DOHH2 (cell line): ENCODE data around the gene RAB11B.

Experiments used
- CTCF ChIP-seq: fragments of 200-600 bp; sonication (generic); IDR thresholded peaks from one replicate; pipeline ENCODE4 v1.5.1; 2014; ENCODE audit warnings: antibody characterized with exemption, mild to moderate bottlenecking, low read depth, low read length; ENCODE audit not compliant: poor library complexity, severe bottlenecking
- EZH2phosphoT487 ChIP-seq: fragments of 200-600 bp; sonication (generic); IDR thresholded peaks from 2 replicates; pipeline ENCODE4 v1.6.1; 2017; ENCODE audit warnings: borderline replicate concordance, mild to moderate bottlenecking, antibody characterized with exemption, low read length, moderate library complexity, mixed read lengths

DNA sequence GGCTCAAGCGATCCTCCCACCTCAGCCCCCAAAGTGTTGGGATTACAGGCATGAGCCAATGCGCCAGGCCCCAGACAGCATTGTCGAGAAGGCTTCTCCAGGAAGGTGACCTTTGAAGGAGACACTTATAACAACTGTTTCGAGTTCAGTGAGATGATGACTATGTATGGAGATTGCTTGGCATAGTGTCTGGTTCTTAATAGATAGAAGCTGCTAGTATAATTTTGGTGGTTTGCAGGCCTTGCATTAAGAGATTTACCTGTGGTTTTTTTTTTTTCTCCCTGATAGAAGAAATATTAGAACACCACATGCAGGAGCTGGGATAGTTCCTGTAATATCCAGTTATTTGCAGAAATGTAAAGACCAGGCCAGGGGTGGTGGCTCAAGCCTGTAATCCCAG, 26.6 kb downstream of the RAB11B start:
- TF ChIP-seq CTCF: no peak
- no peak for TF ChIP-seq EZH2phosphoT487
